Measurements from ENCODE around the gene MAPRE3. TPM values are rescaled to one million over a fixed set of nuclear protein-coding genes. Genes with fewer than 3 reads are reported as not detected.

MAPRE3 gene
- total and polyA plus RNA-seq, 9 of the 15 experiments (the other 6 are each of a cell fraction or from before 2014, with no cell fraction given), result 0.70 to 43.2 (median 12.6) TPM

GRCh38 chr2:26970928-26971627 is 641 bp downstream of the MAPRE3 start (continued):
- TF ChIP-seq, protein P1, sequence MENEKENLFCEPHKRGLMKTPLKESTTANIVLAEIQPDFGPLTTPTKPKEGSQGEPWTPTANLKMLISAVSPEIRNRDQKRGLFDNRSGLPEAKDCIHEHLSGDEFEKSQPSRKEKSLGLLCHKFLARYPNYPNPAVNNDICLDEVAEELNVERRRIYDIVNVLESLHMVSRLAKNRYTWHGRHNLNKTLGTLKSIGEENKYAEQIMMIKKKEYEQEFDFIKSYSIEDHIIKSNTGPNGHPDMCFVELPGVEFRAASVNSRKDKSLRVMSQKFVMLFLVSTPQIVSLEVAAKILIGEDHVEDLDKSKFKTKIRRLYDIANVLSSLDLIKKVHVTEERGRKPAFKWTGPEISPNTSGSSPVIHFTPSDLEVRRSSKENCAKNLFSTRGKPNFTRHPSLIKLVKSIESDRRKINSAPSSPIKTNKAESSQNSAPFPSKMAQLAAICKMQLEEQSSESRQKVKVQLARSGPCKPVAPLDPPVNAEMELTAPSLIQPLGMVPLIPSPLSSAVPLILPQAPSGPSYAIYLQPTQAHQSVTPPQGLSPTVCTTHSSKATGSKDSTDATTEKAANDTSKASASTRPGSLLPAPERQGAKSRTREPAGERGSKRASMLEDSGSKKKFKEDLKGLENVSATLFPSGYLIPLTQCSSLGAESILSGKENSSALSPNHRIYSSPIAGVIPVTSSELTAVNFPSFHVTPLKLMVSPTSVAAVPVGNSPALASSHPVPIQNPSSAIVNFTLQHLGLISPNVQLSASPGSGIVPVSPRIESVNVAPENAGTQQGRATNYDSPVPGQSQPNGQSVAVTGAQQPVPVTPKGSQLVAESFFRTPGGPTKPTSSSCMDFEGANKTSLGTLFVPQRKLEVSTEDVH (IDR thresholded peaks at IDR 0.05; ENCODE audit: low read depth, partially characterized antibody), result peak; percentile 37
- TF ChIP-seq RBFOX2 (IDR thresholded peaks at IDR 0.05; ENCODE audit: low read depth, low read length), result peak; percentile 67
- 0 out of 2 replicates have a peak, but pooled peaks have one; percentile 21 for TF ChIP-seq SUPT5H (IDR thresholded peaks at IDR 0.05)
- TF ChIP-seq ZNF263 (CRISPR knock-in tag; IDR thresholded peaks at IDR 0.05; ENCODE audit: borderline replicate concordance), result peak; percentile 89
- no peak for TF ChIP-seq ZNF146 (CRISPR knock-in tag; IDR thresholded peaks at IDR 0.05; ENCODE audit: unreplicated experiment)
- TF ChIP-seq ZSCAN32 (CRISPR knock-in tag; IDR thresholded peaks at IDR 0.05), result 0 out of 2 replicates have a peak, but pooled peaks have one; percentile 6
- peak in 1 of 2 experiments; percentile 21; a peak in 1 of 4 replicates for TF ChIP-seq SIN3A (IDR thresholded peaks at IDR 0.05; ENCODE audit: borderline replicate concordance in 2 of 2, control insufficient read depth in 1 of 2, low read depth in 2 of 2, low read length in 2 of 2)
- TF ChIP-seq ZNF695 (CRISPR knock-in tag; IDR thresholded peaks at IDR 0.05), result no peak
- TF ChIP-seq POLR2G (IDR thresholded peaks at IDR 0.05; ENCODE audit: low read depth, low read length), result peak; percentile 47; the same call in 1 of the 2 replicates
- TF ChIP-seq NCOA1 (IDR thresholded peaks at IDR 0.05; ENCODE audit: low read depth), result 0 out of 2 replicates have a peak, but pooled peaks have one; percentile 35
- TF ChIP-seq, protein P2, sequence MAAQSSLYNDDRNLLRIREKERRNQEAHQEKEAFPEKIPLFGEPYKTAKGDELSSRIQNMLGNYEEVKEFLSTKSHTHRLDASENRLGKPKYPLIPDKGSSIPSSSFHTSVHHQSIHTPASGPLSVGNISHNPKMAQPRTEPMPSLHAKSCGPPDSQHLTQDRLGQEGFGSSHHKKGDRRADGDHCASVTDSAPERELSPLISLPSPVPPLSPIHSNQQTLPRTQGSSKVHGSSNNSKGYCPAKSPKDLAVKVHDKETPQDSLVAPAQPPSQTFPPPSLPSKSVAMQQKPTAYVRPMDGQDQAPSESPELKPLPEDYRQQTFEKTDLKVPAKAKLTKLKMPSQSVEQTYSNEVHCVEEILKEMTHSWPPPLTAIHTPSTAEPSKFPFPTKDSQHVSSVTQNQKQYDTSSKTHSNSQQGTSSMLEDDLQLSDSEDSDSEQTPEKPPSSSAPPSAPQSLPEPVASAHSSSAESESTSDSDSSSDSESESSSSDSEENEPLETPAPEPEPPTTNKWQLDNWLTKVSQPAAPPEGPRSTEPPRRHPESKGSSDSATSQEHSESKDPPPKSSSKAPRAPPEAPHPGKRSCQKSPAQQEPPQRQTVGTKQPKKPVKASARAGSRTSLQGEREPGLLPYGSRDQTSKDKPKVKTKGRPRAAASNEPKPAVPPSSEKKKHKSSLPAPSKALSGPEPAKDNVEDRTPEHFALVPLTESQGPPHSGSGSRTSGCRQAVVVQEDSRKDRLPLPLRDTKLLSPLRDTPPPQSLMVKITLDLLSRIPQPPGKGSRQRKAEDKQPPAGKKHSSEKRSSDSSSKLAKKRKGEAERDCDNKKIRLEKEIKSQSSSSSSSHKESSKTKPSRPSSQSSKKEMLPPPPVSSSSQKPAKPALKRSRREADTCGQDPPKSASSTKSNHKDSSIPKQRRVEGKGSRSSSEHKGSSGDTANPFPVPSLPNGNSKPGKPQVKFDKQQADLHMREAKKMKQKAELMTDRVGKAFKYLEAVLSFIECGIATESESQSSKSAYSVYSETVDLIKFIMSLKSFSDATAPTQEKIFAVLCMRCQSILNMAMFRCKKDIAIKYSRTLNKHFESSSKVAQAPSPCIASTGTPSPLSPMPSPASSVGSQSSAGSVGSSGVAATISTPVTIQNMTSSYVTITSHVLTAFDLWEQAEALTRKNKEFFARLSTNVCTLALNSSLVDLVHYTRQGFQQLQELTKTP (IDR thresholded peaks at IDR 0.05; ENCODE audit: low read depth in 1 of 2, partially characterized antibody in 2 of 2), result peak; percentile 24 to 72
- TF ChIP-seq ZBTB11 (CRISPR knock-in tag; IDR thresholded peaks at IDR 0.05), result peak in 2 of 3 experiments; percentile 44 to 69; a peak in 3 of 6 replicates
- TF ChIP-seq, protein P3, sequence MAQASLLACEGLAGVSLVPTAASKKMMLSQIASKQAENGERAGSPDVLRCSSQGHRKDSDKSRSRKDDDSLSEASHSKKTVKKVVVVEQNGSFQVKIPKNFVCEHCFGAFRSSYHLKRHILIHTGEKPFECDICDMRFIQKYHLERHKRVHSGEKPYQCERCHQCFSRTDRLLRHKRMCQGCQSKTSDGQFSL (CRISPR knock-in tag; IDR thresholded peaks at IDR 0.05), result peak; percentile 9; the same call in 1 of the 2 replicates
- TF ChIP-seq, protein P3 (tag; IDR thresholded peaks at IDR 0.05), result no peak

All from K562 (cell line).